A549 (cell line): Measurements from ENCODE around the gene KCND3.

Source experiments
- CHD4 ChIP-seq: fragments of 200-600 bp; sonication (generic); IDR thresholded peaks from 2 replicates; pipeline ENCODE4 v1.6.1; 2016; ENCODE audit warnings: antibody characterized with exemption, mild to moderate bottlenecking, borderline replicate concordance
- CTCF ChIP-seq: fragments of >200 bp; sonication (Bioruptor Twin); formaldehyde crosslinking; IDR thresholded peaks from 3 replicates; pipeline ENCODE4 v1.5.1; 2016
- EHF ChIP-seq: fragments of 250-450 bp; sonication (Bioruptor Pico); IDR thresholded peaks from 2 replicates; pipeline ENCODE4 v1.5.0; 2020; ENCODE audit warnings: mild to moderate bottlenecking
- JUN ChIP-seq, 2 experiments: fragments of >200 bp; sonication (Bioruptor Twin); formaldehyde crosslinking; IDR thresholded peaks; 2 replicates in 1 of 2; 3 replicates in 1 of 2; pipeline ENCODE4 v1.6.1; 2016 to 2017
- KDM1A ChIP-seq: fragments of 200-600 bp; sonication (generic); IDR thresholded peaks from 2 replicates; pipeline ENCODE4 v1.6.1; 2016; ENCODE audit warnings: low read depth, mild to moderate bottlenecking
- MAFK ChIP-seq: fragments of 450-650 bp; IDR thresholded peaks from 2 replicates; pipeline ENCODE4 v1.6.1; 2014; ENCODE audit not compliant: partially characterized antibody
- POLR2A ChIP-seq: IDR thresholded peaks from 2 replicates; pipeline ENCODE4 v1.6.1; 2012; ENCODE audit warnings: mild to moderate bottlenecking, low read length
- TF ChIP-seq, protein P1 (sequence below): IDR thresholded peaks from 2 replicates; pipeline ENCODE4 v1.6.1; 2012; ENCODE audit warnings: low read depth, borderline replicate concordance

- no peak for TF ChIP-seq CTCF
- no peak for TF ChIP-seq EHF (CRISPR knock-in tag)
- TF ChIP-seq POLR2A = no peak
- TF ChIP-seq MAFK = no peak
- TF ChIP-seq, protein P1, sequence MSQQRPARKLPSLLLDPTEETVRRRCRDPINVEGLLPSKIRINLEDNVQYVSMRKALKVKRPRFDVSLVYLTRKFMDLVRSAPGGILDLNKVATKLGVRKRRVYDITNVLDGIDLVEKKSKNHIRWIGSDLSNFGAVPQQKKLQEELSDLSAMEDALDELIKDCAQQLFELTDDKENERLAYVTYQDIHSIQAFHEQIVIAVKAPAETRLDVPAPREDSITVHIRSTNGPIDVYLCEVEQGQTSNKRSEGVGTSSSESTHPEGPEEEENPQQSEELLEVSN = no peak
- no peak for TF ChIP-seq JUN (IDR thresholded peaks at IDR 0.05)
- TF ChIP-seq CHD4 = no peak
- TF ChIP-seq KDM1A = no peak
Measured at GRCh38 chr1:111880881-111881837, 108.3 kb downstream of the KCND3 start.
